Fibroblast of lung (primary cell): ENCODE results near the gene SIK3. TPM values are rescaled to one million over a fixed set of nuclear protein-coding genes. Genes with fewer than 3 reads are reported as not detected.
"Not testable (repeated sequence)": the region's sequence is repeated elsewhere in the genome, so short reads cannot be mapped to it uniquely, and the experiment has no call there.

Experiments
- DNase-seq, 2 donors: peaks; one replicate each; pipeline versions ENCODE4 v3.0.0 to v3.0.0-alpha.2; 2010; ENCODE audit warnings: low read depth in 2 of 2
- H2AFZ ChIP-seq: 2 replicates; pipeline ENCODE4 v1.5.1; 2012; ENCODE audit warnings: low read length, control low read depth, inconsistent platforms
- H3K27ac ChIP-seq: 2 replicates; pipeline ENCODE4 v1.5.1; 2011; ENCODE audit warnings: low read length, control low read depth; ENCODE audit not compliant: insufficient read depth
- H3K27me3 ChIP-seq: 2 replicates; pipeline ENCODE4 v1.5.1; 2011; ENCODE audit warnings: mild to moderate bottlenecking, low read length; ENCODE audit not compliant: control insufficient read depth, insufficient read depth
- H3K36me3 ChIP-seq: 2 replicates; pipeline ENCODE4 v1.5.1; 2011; ENCODE audit warnings: low read length; ENCODE audit not compliant: control insufficient read depth, insufficient read depth
- H3K4me1 ChIP-seq: 2 replicates; pipeline ENCODE4 v1.5.1; 2011; ENCODE audit warnings: low read length; ENCODE audit not compliant: control insufficient read depth, insufficient read depth; ENCODE audit errors: extremely low read depth
- H3K4me2 ChIP-seq: 2 replicates; pipeline ENCODE4 v1.5.1; 2011; ENCODE audit warnings: low read length, control low read depth; ENCODE audit not compliant: insufficient read depth; ENCODE audit errors: extremely low read depth
- H3K4me3 ChIP-seq, 4 experiments: fragments of 200-600 bp in 1 of 4; sonication (generic) in 1 of 4; replicated peaks in 1 of 4; 2 replicates each; pipeline ENCODE4 v1.5.1; 2011 to 2016; ENCODE audit warnings: low read length in 4 of 4, low read depth in 3 of 4, mild to moderate bottlenecking in 3 of 4, control low read depth in 2 of 4, inconsistent platforms in 1 of 4, mixed read lengths in 1 of 4; ENCODE audit not compliant: insufficient read depth in 1 of 4; ENCODE audit errors: control extremely low read depth in 1 of 4
- H3K79me2 ChIP-seq: 2 replicates; pipeline ENCODE4 v1.5.1; 2012; ENCODE audit warnings: mild to moderate bottlenecking, low read length, inconsistent platforms; ENCODE audit not compliant: control insufficient read depth, insufficient read depth
- H3K9ac ChIP-seq: 2 replicates; pipeline ENCODE4 v1.5.1; 2011; ENCODE audit warnings: mild to moderate bottlenecking, low read length, control low read depth; ENCODE audit not compliant: insufficient read depth
- H3K9me3 ChIP-seq: 2 replicates; pipeline ENCODE4 v1.5.1; 2012; ENCODE audit warnings: low read depth, low read length; ENCODE audit not compliant: control insufficient read depth, insufficient read depth
- H4K20me1 ChIP-seq: 2 replicates; pipeline ENCODE4 v1.5.1; 2011; ENCODE audit warnings: low read length; ENCODE audit not compliant: control insufficient read depth, insufficient read depth; ENCODE audit errors: extremely low read depth
- CTCF ChIP-seq, 2 donors: IDR thresholded peaks in 1 of 2; conservative IDR thresholded peaks in 1 of 2; 1 replicate in 1 of 2; 2 replicates in 1 of 2; pipeline ENCODE4 v1.5.1; 2011 to 2012; ENCODE audit warnings: low read length in 2 of 2, control low read depth in 1 of 2, inconsistent platforms in 1 of 2, low read depth in 1 of 2, mild to moderate bottlenecking in 1 of 2
- EZH2 ChIP-seq: IDR thresholded peaks from 2 replicates; pipeline ENCODE4 v1.5.1; 2012; ENCODE audit warnings: low read length, control low read depth, mild to moderate bottlenecking; ENCODE audit errors: missing control alignments
- polyA plus RNA-seq, 2 donors: library from polyadenylated mRNA; depleted of rRNA in 1 of 2; stranded (reverse) in 1 of 2; unstranded in 1 of 2; fragments of >200 nt; gene quantifications; 2 replicates each; pipeline ENCODE4 v1.2.1, GENCODE V29; 2011 to 2012; ENCODE audit warnings: missing spikeins in 1 of 2
- total RNA-seq: library from RNA; depleted of rRNA; stranded (reverse); fragments of >200 nt; gene quantifications from 2 replicates; pipeline ENCODE4 v1.2.1, GENCODE V29; 2014

SIK3 gene
- total and polyA plus RNA-seq, 2 donors (not counting 1 experiment from before 2014, with no cell fraction given): 7.1 to 22.8 TPM

- peaks cover 12% of the 10 kb centered on the region for H3K79me2 ChIP-seq
- no peak overlapping the region for H3K4me2 ChIP-seq
- H3K9ac ChIP-seq: no peak overlapping the region
- no peak overlapping the region for H3K4me3 ChIP-seq
- peaks cover 2% of the 10 kb centered on the region for H3K4me1 ChIP-seq
- H2AFZ ChIP-seq: no peak overlapping the region
- no peaks in the 10 kb centered on the region for H3K36me3 ChIP-seq
- H3K9me3 ChIP-seq: no peaks in the 10 kb centered on the region
- TF ChIP-seq CTCF (conservative IDR thresholded peaks at IDR 0.05 in 1 of 2, IDR thresholded peaks at IDR 0.05 in 1 of 2; ENCODE audit: low read depth in 1 of 2, low read length in 2 of 2) (no peak), EZH2 (no peak)
- DNase-seq: no peak
- H4K20me1 ChIP-seq: peaks cover 2% of the 10 kb centered on the region
- no peaks in the 10 kb centered on the region for H3K27me3 ChIP-seq
- H3K27ac ChIP-seq: no peak overlapping the region
Observed at GRCh38 chr11:117055469-117055868, 42.8 kb downstream of the SIK3 start.

- Histone ChIP-seq H3K27me3 (no peaks in the 10 kb centered on the region), H3K9ac (no peak overlapping the region), H3K36me3 (no peaks in the 10 kb centered on the region), H4K20me1 (peaks cover 2% of the 10 kb centered on the region), H2AFZ (no peak overlapping the region), H3K4me3 (no peak overlapping the region), H3K9me3 (no peaks in the 10 kb centered on the region), H3K79me2 (peaks cover 9% of the 10 kb centered on the region), H3K4me2 (no peak overlapping the region), H3K4me1 (peaks cover 2% of the 10 kb centered on the region), H3K27ac (no peak overlapping the region)
- TF ChIP-seq EZH2 (no peak), CTCF (conservative IDR thresholded peaks at IDR 0.05 in 1 of 2, IDR thresholded peaks at IDR 0.05 in 1 of 2; ENCODE audit: low read depth in 1 of 2, low read length in 2 of 2) (no peak)
- DNase-seq: no peak
Observed at GRCh38 chr11:117054382-117054781, 43.8 kb downstream of the SIK3 start.

GRCh38 chr11:117052196-117053149, 45.8 kb downstream of the SIK3 start:
- Histone ChIP-seq H3K4me1 (no peaks in the 10 kb centered on the region), H3K4me3 (no peak overlapping the region), H2AFZ (no peak overlapping the region), H3K9ac (no peak overlapping the region), H3K9me3 (no peaks in the 10 kb centered on the region), H3K4me2 (no peak overlapping the region), H4K20me1 (no peaks in the 10 kb centered on the region), H3K27me3 (no peaks in the 10 kb centered on the region), H3K36me3 (no peaks in the 10 kb centered on the region), H3K27ac (no peak overlapping the region), H3K79me2 (peaks cover 5% of the 10 kb centered on the region)
- TF ChIP-seq EZH2: no peak
- no peak for TF ChIP-seq CTCF (conservative IDR thresholded peaks at IDR 0.05 in 1 of 2, IDR thresholded peaks at IDR 0.05 in 1 of 2; ENCODE audit: low read depth in 1 of 2, low read length in 2 of 2)
- DNase-seq: no peak

GRCh38 chr11:117050121-117050520, 48.1 kb downstream of the SIK3 start:
- H3K4me3 ChIP-seq, H3K9ac ChIP-seq, H3K9me3 ChIP-seq, H3K27me3 ChIP-seq, H3K36me3 ChIP-seq, H3K27ac ChIP-seq, H3K4me2 ChIP-seq, H3K79me2 ChIP-seq, H3K4me1 ChIP-seq, DNase-seq, H4K20me1 ChIP-seq, H2AFZ ChIP-seq: not testable (repeated sequence)
